ENCODE results near the gene ARID5A. TPM values are rescaled to one million over a fixed set of nuclear protein-coding genes. Genes with fewer than 3 reads are reported as not detected.
"Not testable (repeated sequence)": the region's sequence is repeated elsewhere in the genome, so short reads cannot be mapped to it uniquely, and the experiment has no call there.

ARID5A gene
- total RNA-seq, 1 donor from 2014 or later, result 9.4 TPM

DNA sequence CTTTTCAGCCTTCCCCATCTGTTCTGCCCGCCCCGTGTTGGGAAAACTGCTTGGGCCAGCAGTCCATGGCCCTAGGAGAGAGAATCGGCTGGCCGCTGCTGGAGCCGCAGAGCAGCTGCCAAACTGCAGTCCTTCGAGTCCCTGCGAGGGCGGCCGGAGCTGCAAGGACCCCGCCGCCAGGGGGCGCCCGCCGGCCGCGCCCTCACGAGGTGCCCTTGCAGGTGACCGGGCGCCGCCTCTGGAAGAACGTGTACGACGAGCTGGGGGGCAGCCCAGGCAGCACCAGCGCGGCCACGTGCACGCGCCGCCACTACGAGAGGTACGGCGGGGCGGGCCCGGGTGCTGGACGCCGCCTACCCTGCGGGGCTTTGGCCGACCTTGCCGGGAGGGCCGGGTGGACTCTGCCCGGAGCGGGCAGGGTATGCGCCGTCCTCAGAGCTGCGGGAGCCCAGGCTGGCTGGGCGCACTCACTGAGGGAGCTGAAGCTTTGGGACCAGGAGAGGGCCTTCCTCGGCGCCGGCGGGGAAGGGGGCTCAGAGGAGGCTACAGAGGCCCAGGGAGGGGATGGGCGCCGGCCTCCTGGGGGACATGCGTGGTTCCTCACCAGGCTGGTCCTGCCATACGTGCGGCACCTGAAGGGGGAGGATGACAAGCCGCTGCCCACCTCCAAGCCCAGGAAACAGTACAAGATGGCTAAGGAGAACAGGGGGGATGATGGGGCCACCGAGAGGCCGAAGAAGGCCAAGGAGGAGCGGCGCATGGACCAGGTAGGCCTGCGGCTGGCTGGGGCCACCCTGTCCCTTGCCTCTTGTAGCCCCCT, 13.6 kb downstream of the ARID5A start:
- DNase-seq, result no peak

DNA sequence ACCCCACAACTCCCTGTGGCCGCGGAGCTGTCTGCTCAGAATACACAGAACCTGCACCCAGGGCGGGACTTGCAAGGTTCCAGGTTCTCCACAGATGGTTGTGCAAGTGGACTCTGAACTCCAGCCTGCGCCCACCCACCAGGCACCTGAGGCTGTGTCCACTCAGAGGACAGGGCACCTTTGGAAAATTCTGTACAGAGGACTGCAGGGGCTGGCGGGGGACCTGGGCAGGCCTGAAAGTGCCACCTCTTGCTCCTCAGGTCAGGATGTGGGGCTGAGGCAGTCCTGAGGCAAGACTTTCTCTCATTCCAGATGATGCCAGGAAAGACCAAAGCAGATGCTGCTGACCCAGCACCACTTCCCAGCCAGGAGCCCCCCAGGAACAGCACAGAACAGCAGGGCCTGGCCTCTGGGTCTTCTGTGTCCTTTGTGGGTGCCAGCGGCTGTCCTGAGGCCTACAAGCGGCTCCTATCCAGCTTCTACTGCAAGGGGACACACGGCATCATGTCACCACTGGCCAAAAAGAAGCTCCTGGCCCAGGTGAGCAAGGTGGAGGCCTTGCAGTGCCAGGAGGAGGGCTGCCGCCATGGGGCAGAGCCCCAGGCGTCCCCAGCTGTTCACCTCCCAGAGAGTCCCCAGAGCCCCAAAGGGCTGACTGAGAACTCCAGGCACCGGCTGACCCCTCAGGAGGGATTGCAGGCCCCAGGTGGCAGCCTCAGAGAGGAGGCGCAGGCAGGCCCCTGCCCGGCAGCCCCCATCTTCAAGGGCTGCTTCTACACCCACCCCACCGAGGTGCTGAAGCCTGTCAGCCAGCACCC, 14.4 kb downstream of the ARID5A start:
- ATAC-seq (ENCODE audit: poor library complexity) (no peak), DNase-seq (no peak)
- intact Hi-C loops (cut with DNase I), result no loop called here

More for the DNA sequence above, 13.6 kb downstream of the ARID5A start:
- peak; percentile 57 for ATAC-seq (ENCODE audit: poor library complexity)
- intact Hi-C loops (cut with DNase I), result no loop called here

- DNase-seq (no peak), ATAC-seq (ENCODE audit: poor library complexity) (no peak)
- intact Hi-C loops (cut with DNase I), result no loop called here
Observed at GRCh38 chr2:96551605-96552314, 15.2 kb downstream of the ARID5A start.

- no peak for DNase-seq
- intact Hi-C loops (cut with DNase I), result no loop called here
- ATAC-seq (ENCODE audit: poor library complexity), result no peak
Observed at GRCh38 chr2:96552315-96553175, 16.0 kb downstream of the ARID5A start.

- ATAC-seq (ENCODE audit: poor library complexity), result peak; percentile 3
- intact Hi-C loops (cut with DNase I), result no loop called here
- DNase-seq, result no peak
Observed at GRCh38 chr2:96553176-96553956, 16.8 kb downstream of the ARID5A start.

DNA sequence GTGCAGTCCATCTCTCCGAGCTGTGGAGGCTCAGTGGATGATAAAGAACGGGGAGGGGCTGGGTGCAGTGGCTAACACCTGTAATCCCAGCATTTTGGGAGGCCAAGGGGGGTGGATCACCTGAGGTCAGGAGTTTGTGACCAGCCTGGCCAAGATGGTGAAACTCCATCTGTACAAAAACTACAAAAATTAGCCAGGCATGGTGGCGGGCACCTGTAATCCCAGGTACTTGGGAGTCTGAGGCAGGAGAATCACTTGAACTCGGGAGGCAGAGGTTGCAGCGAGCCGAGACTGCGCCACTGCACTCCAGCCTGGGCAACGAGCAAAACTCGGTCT, 17.4 kb downstream of the ARID5A start:
- DNase-seq, result not testable (repeated sequence)

GRCh38 chr2:96554293-96555145, 18.0 kb downstream of the ARID5A start:
- intact Hi-C loops (cut with DNase I), result no loop called here
- ATAC-seq (ENCODE audit: poor library complexity), result peak; percentile 75
- peak; percentile 83 for DNase-seq

More for the DNA sequence above, 17.4 kb downstream of the ARID5A start:
- ATAC-seq (ENCODE audit: poor library complexity); intact Hi-C loops (cut with DNase I): not testable (repeated sequence)

GRCh38 chr2:96555146-96555610, 18.6 kb downstream of the ARID5A start:
- DNase-seq (no peak), ATAC-seq (ENCODE audit: poor library complexity) (no peak)
- intact Hi-C loops (cut with DNase I), result no loop called here

- intact Hi-C loops (cut with DNase I), result no loop called here
- ATAC-seq (ENCODE audit: poor library complexity) (no peak), DNase-seq (no peak)
Observed at GRCh38 chr2:96556441-96557330, 20.1 kb downstream of the ARID5A start.

GRCh38 chr2:96557421-96557820, 20.9 kb downstream of the ARID5A start:
- DNase-seq; intact Hi-C loops (cut with DNase I); ATAC-seq (ENCODE audit: poor library complexity): not testable (repeated sequence)

- intact Hi-C loops (cut with DNase I), result no loop called here
- ATAC-seq (ENCODE audit: poor library complexity), result no peak
- no peak for DNase-seq
Observed at GRCh38 chr2:96558061-96558460, 21.5 kb downstream of the ARID5A start.

GRCh38 chr2:96558485-96558884, 21.9 kb downstream of the ARID5A start:
- DNase-seq, result no peak
- ATAC-seq (ENCODE audit: poor library complexity), result no peak
- intact Hi-C loops (cut with DNase I), result no loop called here

- intact Hi-C loops (cut with DNase I), result no loop called here
- no peak for ATAC-seq (ENCODE audit: poor library complexity)
- DNase-seq, result no peak
Observed at GRCh38 chr2:96564026-96564425, 27.5 kb downstream of the ARID5A start.

DNA sequence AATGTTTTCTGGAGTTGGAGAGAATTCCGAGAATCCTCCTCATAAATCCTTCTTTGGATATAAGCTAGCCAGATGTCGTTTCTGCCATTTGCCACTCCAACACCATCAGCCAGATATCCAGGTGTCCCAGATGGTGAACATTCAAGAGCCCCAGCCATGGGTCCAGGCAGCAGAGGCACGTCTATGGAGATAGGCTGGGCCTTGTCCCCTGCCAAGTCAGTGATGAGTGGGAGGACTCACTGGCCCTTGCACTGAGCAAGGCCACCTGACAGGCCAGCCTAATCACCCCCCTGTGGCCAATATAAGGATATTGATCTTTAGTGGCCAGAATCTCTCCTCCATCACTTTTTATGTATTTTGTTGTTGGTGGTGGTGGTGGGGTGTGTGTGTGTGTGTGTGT, 28.0 kb downstream of the ARID5A start:
- ATAC-seq (ENCODE audit: poor library complexity) (no peak), DNase-seq (no peak)
- intact Hi-C loops (cut with DNase I), result no loop called here

DNA sequence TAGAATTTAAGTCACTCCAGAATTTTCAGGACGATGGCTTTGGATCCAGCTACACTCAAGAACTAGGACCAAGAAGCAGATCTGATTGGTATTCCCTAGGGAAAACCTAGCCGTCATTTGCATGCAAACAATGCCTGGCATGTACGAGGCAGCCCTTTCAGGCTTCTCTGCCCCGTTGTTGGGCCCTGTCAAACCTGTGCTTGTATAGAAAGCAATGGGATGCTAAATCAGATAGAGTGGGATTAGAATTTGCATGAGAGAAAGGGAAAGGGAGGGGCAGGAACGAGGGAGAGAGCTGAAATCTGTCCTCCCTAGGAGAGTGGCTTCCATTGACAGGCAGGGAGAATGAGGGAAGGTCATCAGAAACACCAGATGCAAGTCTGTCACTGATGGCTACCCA, 28.6 kb downstream of the ARID5A start:
- DNase-seq (no peak), ATAC-seq (ENCODE audit: poor library complexity) (no peak)
- intact Hi-C loops (cut with DNase I), result no loop called here

- no peak for ATAC-seq (ENCODE audit: poor library complexity)
- intact Hi-C loops (cut with DNase I), result no loop called here
Observed at GRCh38 chr2:96568094-96568493, 31.5 kb downstream of the ARID5A start.

More at GRCh38 chr2:96568094-96568493, 31.5 kb downstream of the ARID5A start:
- DNase-seq, result no peak
